WTC11 (cell line): ENCODE measurements around the gene FSTL1.

ENCODE experiments used
- ATF3 ChIP-seq: sonication (generic); formaldehyde crosslinking; conservative IDR thresholded peaks from 2 replicates; pipeline ENCODE4 v1.8.1; 2022; ENCODE audit warnings: mild to moderate bottlenecking, missing genetic modification reagents
- CREM ChIP-seq: sonication (generic); formaldehyde crosslinking; IDR thresholded peaks from 2 replicates; pipeline ENCODE4 v1.8.1; 2022; ENCODE audit warnings: mild to moderate bottlenecking, missing genetic modification reagents, moderate library complexity
- CTCF ChIP-seq: fragments of 200-600 bp; IDR thresholded peaks from 2 replicates; pipeline ENCODE4 v1.8.0; 2022; ENCODE audit warnings: antibody characterized with exemption
- HMGA2 ChIP-seq: fragments of 250-450 bp; sonication (Bioruptor Pico); IDR thresholded peaks from 2 replicates; pipeline ENCODE4 v1.4.0; 2021; ENCODE audit warnings: mild to moderate bottlenecking, moderate library complexity
- ZSCAN18 ChIP-seq: fragments of 250-450 bp; sonication (Bioruptor Pico); IDR thresholded peaks from 2 replicates; pipeline ENCODE4 v2.1.2; 2022; ENCODE audit warnings: mild to moderate bottlenecking, moderate library complexity

GRCh38 chr3:120418446-120418845 is 32.3 kb downstream of the FSTL1 start:
- TF ChIP-seq CTCF (no peak), ATF3 (no peak), HMGA2 (CRISPR knock-in tag) (no peak), CREM (CRISPR knock-in tag) (no peak), ZSCAN18 (CRISPR knock-in tag) (no peak)
